ENCODE measurements around the gene TRAPPC4.

The TRAPPC4 gene

GRCh38 chr11:118979434-118979833 lies 39.1 kb upstream of the TRAPPC4 start:
- TF ChIP-seq SIN3A (IDR thresholded peaks at IDR 0.05; ENCODE audit: borderline replicate concordance, insufficient read depth, low read length) (no peak), FOXP2 (optimal IDR thresholded peaks at IDR 0.05; ENCODE audit: borderline replicate concordance, extremely low read depth, extremely low read length, insufficient read depth) (no peak), REST (IDR thresholded peaks at IDR 0.05; ENCODE audit: insufficient read depth in 1 of 2, low read depth in 2 of 2, low read length in 2 of 2) (no peak), POLR2AphosphoS5 (IDR thresholded peaks at IDR 0.05; ENCODE audit: low read depth, low read length) (no peak), TAF1 (IDR thresholded peaks at IDR 0.05; ENCODE audit: borderline replicate concordance, insufficient read depth, low read length) (no peak)

GRCh38 chr11:118980191-118980881 lies 38.2 kb upstream of the TRAPPC4 start:
- TF ChIP-seq TAF1 (IDR thresholded peaks at IDR 0.05; ENCODE audit: borderline replicate concordance, insufficient read depth, low read length): 0 out of 2 replicates have a peak, but pooled peaks have one; percentile 26
- TF ChIP-seq REST (IDR thresholded peaks at IDR 0.05; ENCODE audit: insufficient read depth in 1 of 2, low read depth in 2 of 2, low read length in 2 of 2): 0 out of 4 replicates have a peak, but pooled peaks of 1 of the 2 experiments have one; percentile 26
- TF ChIP-seq FOXP2 (optimal IDR thresholded peaks at IDR 0.05; ENCODE audit: borderline replicate concordance, extremely low read depth, extremely low read length, insufficient read depth): no peak
- peak; percentile 53; the same call in 1 of the 2 replicates for TF ChIP-seq POLR2AphosphoS5 (IDR thresholded peaks at IDR 0.05; ENCODE audit: low read depth, low read length)
- TF ChIP-seq SIN3A (IDR thresholded peaks at IDR 0.05; ENCODE audit: borderline replicate concordance, insufficient read depth, low read length): no peak

- TF ChIP-seq SIN3A (IDR thresholded peaks at IDR 0.05; ENCODE audit: borderline replicate concordance, insufficient read depth, low read length) (no peak), POLR2AphosphoS5 (IDR thresholded peaks at IDR 0.05; ENCODE audit: low read depth, low read length) (no peak), FOXP2 (optimal IDR thresholded peaks at IDR 0.05; ENCODE audit: borderline replicate concordance, extremely low read depth, extremely low read length, insufficient read depth) (no peak), TAF1 (IDR thresholded peaks at IDR 0.05; ENCODE audit: borderline replicate concordance, insufficient read depth, low read length) (no peak), REST (IDR thresholded peaks at IDR 0.05; ENCODE audit: insufficient read depth in 1 of 2, low read depth in 2 of 2, low read length in 2 of 2) (no peak)
These were observed 33.7 kb upstream of the TRAPPC4 start for GRCh38 chr11:118984825-118985224.

GRCh38 chr11:118988280-118988679 lies 30.3 kb upstream of the TRAPPC4 start:
- TF ChIP-seq FOXP2 (optimal IDR thresholded peaks at IDR 0.05; ENCODE audit: borderline replicate concordance, extremely low read depth, extremely low read length, insufficient read depth) (no peak), REST (IDR thresholded peaks at IDR 0.05; ENCODE audit: insufficient read depth in 1 of 2, low read depth in 2 of 2, low read length in 2 of 2) (no peak), TAF1 (IDR thresholded peaks at IDR 0.05; ENCODE audit: borderline replicate concordance, insufficient read depth, low read length) (no peak), POLR2AphosphoS5 (IDR thresholded peaks at IDR 0.05; ENCODE audit: low read depth, low read length) (no peak), SIN3A (IDR thresholded peaks at IDR 0.05; ENCODE audit: borderline replicate concordance, insufficient read depth, low read length) (no peak)

Measured in PFSK-1 (cell line).